HG03460 (cell line): ENCODE results near the gene RTKN2.
"Not testable (repeated sequence)": the region's sequence is repeated elsewhere in the genome, so short reads cannot be mapped to it uniquely, and the experiment has no call there.

Experiments
- ATAC-seq: cut with Tn5 transposase; IDR thresholded peaks from one replicate; pipeline ENCODE4 v1.9.1; 2021; ENCODE audit not compliant: unreplicated experiment

Gene RTKN2

GRCh38 chr10:62268399-62269114, at the start of gene RTKN2:
RTKN2 (minus strand) TSS chr10:62268844; CDS start chr10:62268610, 234 bp downstream.
- ATAC-seq: peak; percentile 65

GRCh38 chr10:62317257-62317656, 48.6 kb upstream of the RTKN2 start:
- ATAC-seq: no peak

GRCh38 chr10:62309254-62309653, 40.6 kb upstream of the RTKN2 start:
- no peak for ATAC-seq

- ATAC-seq: no peak
Observed at GRCh38 chr10:62308101-62308500, 39.5 kb upstream of the RTKN2 start.

GRCh38 chr10:62307635-62308034, 39.0 kb upstream of the RTKN2 start:
- ATAC-seq: no peak

GRCh38 chr10:62306663-62307062, 38.0 kb upstream of the RTKN2 start:
- ATAC-seq: no peak

- ATAC-seq: no peak
Observed at GRCh38 chr10:62305813-62306212, 37.2 kb upstream of the RTKN2 start.

- ATAC-seq: no peak
Observed at GRCh38 chr10:62303922-62304321, 35.3 kb upstream of the RTKN2 start.

GRCh38 chr10:62302760-62303159, 34.1 kb upstream of the RTKN2 start:
- ATAC-seq: no peak

GRCh38 chr10:62297857-62298256, 29.2 kb upstream of the RTKN2 start:
- ATAC-seq: no peak

- no peak for ATAC-seq
Observed at GRCh38 chr10:62284221-62284620, 15.6 kb upstream of the RTKN2 start.

- ATAC-seq: not testable (repeated sequence)
Observed at GRCh38 chr10:62281348-62281747, 12.7 kb upstream of the RTKN2 start.

GRCh38 chr10:62280392-62280791, 11.7 kb upstream of the RTKN2 start:
- ATAC-seq: not testable (repeated sequence)

- ATAC-seq: no peak
Observed at GRCh38 chr10:62278441-62278910, 9.8 kb upstream of the RTKN2 start.

- no peak for ATAC-seq
Observed at GRCh38 chr10:62277971-62278370, 9.3 kb upstream of the RTKN2 start.

GRCh38 chr10:62270020-62270419, 1.4 kb upstream of the RTKN2 start:
- ATAC-seq: no peak

GRCh38 chr10:62268027-62268398, 631 bp downstream of the RTKN2 start:
- no peak for ATAC-seq

GRCh38 chr10:62266611-62267010, 2.0 kb downstream of the RTKN2 start:
- no peak for ATAC-seq

GRCh38 chr10:62266147-62266546, 2.5 kb downstream of the RTKN2 start:
- ATAC-seq: no peak

GRCh38 chr10:62264702-62265436, 3.8 kb downstream of the RTKN2 start:
- ATAC-seq: peak; percentile 63

GRCh38 chr10:62264126-62264525, 4.5 kb downstream of the RTKN2 start:
- ATAC-seq: no peak

- ATAC-seq: no peak
Observed at GRCh38 chr10:62261666-62262065, 7.0 kb downstream of the RTKN2 start.
